GM19193 (cell line): ENCODE data around the gene RBMX2.

Source experiments
- POLR2A ChIP-seq: IDR thresholded peaks from 4 replicates; pipeline ENCODE4 v1.6.1; 2011; ENCODE audit not compliant: insufficient read depth, insufficient read length; ENCODE audit errors: extremely low read depth

The RBMX2 gene

DNA sequence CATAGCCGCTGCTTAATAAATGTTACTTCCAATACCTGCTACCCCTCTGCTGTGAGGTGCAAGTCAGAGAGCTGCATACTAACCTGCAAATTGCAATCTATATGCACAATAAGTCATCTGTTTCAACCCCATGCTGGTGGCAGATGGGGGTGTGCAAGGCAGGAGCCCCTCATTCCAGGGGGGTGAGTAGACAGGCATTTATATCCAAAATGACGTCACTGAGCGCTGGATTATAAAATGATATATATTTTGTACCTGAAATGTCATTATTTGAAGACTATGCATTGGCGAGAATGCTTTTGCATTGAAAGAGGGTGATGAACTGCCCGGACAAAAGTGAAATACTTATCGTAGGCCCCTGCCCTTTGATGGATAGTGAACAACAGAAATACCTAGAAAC is 24.7 kb downstream of the RBMX2 start:
- TF ChIP-seq POLR2A, result no peak

DNA sequence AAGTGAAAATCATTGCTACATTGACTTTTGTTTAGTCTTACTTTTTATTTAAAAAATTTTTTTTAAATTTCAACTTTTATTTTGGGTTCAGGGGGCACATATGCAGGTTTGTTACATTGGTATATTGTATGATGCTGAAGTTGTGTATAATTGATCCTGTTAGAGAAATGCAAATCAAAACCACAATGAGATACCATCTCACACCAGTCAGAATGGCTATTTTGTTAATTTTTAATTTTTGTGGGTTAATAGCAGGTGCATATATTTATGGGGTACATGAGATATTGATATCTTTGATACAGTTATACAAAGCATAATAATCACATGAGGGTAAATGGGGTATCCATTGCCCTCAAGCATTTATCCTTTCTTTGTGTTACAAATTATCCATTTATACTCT is 34.1 kb downstream of the RBMX2 start:
- TF ChIP-seq POLR2A, result no peak

DNA sequence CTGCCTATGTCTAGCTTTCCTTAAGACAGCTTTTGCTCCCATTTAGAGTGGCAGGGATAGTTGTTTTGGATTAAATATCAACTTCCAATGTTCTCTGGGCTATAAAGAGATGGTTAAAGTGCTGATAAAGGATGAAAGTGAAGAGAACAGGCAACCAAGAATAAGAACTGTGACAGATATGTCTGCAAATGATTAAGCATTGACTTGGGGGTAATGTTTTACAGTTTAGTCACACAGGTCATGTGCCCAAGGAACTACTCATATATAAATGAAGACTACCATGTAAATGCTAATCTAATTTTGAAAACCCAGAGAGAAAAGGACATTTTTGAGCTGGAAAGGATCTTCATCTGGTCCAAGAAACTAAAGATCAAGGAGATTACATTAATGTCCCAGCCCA is 42.1 kb downstream of the RBMX2 start:
- TF ChIP-seq POLR2A, result no peak

DNA sequence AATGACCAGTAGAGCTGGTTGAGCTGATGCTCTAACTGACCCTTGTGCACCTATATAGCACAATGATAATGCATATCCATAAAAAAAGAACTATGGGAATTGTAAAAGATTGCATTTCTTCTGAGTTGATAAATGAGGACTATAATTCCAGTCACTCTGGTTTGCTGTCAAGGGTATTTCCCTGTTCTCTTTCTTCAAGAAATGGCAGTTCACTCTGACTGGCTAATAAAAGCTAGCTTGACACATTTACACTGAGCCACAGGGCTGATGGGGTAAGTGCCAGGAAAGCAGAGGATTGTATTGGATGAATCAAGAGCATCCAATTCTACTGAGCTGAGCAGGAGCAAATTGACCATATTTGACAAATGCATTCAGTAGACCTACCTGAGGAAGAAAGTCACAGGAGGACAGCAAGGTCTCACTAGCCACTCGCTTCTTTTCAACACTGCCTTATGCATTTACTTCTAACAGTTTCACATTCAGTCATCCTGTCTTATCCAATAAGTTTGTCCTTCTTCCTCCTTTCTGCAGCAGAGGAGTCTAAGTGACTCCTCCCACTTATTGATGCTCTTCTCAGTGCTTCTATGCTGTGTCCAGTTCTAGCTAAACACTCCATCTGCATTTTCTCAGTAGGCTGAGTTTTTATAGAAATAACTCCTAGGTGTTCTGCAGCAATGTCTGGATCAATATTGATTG is 43.0 kb downstream of the RBMX2 start:
- TF ChIP-seq POLR2A, result no peak

DNA sequence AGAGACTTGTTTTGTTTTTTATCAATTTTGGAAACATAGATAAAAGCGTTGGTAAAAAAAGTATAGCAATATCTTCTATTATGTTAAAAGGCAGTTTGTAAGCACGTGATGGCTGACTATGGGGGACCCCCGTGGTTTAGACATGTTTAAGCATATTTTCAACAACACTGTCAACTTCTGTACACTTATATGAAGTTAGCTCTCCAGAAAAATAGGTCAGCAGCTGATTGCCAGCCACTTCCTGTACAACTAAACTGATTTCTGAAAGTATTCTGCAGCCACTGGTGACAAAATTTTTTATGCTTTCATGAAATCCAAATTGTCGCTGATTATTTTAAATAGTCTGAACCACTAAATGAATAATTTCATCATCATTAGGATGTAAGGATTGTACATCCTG is 45.2 kb downstream of the RBMX2 start:
- no peak for TF ChIP-seq POLR2A
